KMS-11 (cell line): ENCODE results near the gene TLCD3B.

ENCODE experiments used
- H2AFZ ChIP-seq: fragments of 200-600 bp; sonication (generic); 2 replicates; pipeline ENCODE4 v1.6.1; 2016; ENCODE audit warnings: antibody characterized with exemption, mixed run types, low read depth
- H3K27ac ChIP-seq: fragments of 200-600 bp; sonication (generic); 2 replicates; pipeline ENCODE4 v1.6.1; 2016; ENCODE audit warnings: mild to moderate bottlenecking, mixed run types
- H3K27me3 ChIP-seq: fragments of 200-600 bp; sonication (generic); 2 replicates; pipeline ENCODE4 v1.6.1; 2017; ENCODE audit warnings: mild to moderate bottlenecking, low read depth, mixed run types, moderate library complexity; ENCODE audit not compliant: insufficient read depth
- H3K36me3 ChIP-seq: fragments of 200-600 bp; sonication (generic); 2 replicates; pipeline ENCODE4 v1.6.1; 2017; ENCODE audit warnings: mild to moderate bottlenecking, mixed run types; ENCODE audit not compliant: insufficient read depth
- H3K4me1 ChIP-seq: fragments of 200-600 bp; sonication (generic); 2 replicates; pipeline ENCODE4 v1.6.1; 2016; ENCODE audit warnings: mild to moderate bottlenecking, low read depth, mixed run types; ENCODE audit not compliant: poor library complexity, severe bottlenecking
- H3K4me2 ChIP-seq: fragments of 200-600 bp; sonication (generic); 2 replicates; pipeline ENCODE4 v1.7.0; 2016; ENCODE audit warnings: mild to moderate bottlenecking, mixed run types
- H3K4me3 ChIP-seq: fragments of 200-600 bp; sonication (generic); IDR thresholded peaks from 2 replicates; pipeline ENCODE4 v1.6.1; 2017; ENCODE audit warnings: low read depth, low read length, mixed read lengths; ENCODE audit not compliant: insufficient read depth
- H3K79me2 ChIP-seq: fragments of 200-600 bp; sonication (generic); 2 replicates; pipeline ENCODE4 v1.6.1; 2016; ENCODE audit warnings: low read depth, mixed run types; ENCODE audit not compliant: insufficient read depth
- H3K9ac ChIP-seq: fragments of 200-600 bp; sonication (generic); 2 replicates; pipeline ENCODE4 v1.6.1; 2016; ENCODE audit warnings: mild to moderate bottlenecking, mixed run types
- H4K20me1 ChIP-seq: fragments of 200-600 bp; sonication (generic); 2 replicates; pipeline ENCODE4 v1.6.1; 2016; ENCODE audit warnings: mild to moderate bottlenecking, mixed run types; ENCODE audit not compliant: insufficient read depth
- TF ChIP-seq, protein P1 (sequence below): fragments of 200-600 bp; sonication (generic); conservative IDR thresholded peaks from 2 replicates; pipeline ENCODE4 v1.6.1; 2017; ENCODE audit warnings: low read depth, mild to moderate bottlenecking, antibody characterized with exemption, low read length, moderate library complexity, mixed read lengths

Gene TLCD3B

DNA sequence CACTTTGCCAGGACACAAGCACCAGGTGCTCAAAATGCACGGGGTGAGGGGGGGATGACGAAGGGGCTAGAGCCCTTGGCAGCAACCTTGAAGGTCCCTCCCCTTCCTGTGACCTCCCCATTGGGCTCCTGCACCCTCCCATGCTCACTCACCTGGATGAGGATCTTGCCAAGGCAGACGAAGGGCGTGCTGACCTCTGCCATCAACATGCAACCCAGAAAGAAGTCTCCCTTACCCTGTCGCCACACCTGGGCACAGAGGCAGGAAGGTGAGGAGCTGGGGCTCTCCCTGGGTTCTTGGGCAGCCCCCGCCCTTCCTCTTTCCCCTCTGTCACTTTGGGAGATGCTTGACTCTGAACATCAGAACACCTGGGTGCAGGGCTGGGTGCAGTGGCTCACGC, 5.5 kb downstream of the TLCD3B start:
- no peak overlapping the region for H3K4me3 ChIP-seq
- H4K20me1 ChIP-seq = no peaks in the 10 kb centered on the region
- H3K27me3 ChIP-seq = peaks cover 87% of the 10 kb centered on the region
- no peaks in the 10 kb centered on the region for H3K36me3 ChIP-seq
- H3K9ac ChIP-seq = no peak overlapping the region
- no peak overlapping the region for H2AFZ ChIP-seq
- no peaks in the 10 kb centered on the region for H3K79me2 ChIP-seq
- no peak overlapping the region for H3K27ac ChIP-seq
- TF ChIP-seq, protein P1, sequence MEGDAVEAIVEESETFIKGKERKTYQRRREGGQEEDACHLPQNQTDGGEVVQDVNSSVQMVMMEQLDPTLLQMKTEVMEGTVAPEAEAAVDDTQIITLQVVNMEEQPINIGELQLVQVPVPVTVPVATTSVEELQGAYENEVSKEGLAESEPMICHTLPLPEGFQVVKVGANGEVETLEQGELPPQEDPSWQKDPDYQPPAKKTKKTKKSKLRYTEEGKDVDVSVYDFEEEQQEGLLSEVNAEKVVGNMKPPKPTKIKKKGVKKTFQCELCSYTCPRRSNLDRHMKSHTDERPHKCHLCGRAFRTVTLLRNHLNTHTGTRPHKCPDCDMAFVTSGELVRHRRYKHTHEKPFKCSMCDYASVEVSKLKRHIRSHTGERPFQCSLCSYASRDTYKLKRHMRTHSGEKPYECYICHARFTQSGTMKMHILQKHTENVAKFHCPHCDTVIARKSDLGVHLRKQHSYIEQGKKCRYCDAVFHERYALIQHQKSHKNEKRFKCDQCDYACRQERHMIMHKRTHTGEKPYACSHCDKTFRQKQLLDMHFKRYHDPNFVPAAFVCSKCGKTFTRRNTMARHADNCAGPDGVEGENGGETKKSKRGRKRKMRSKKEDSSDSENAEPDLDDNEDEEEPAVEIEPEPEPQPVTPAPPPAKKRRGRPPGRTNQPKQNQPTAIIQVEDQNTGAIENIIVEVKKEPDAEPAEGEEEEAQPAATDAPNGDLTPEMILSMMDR = no peak
- H3K4me1 ChIP-seq = no peaks in the 10 kb centered on the region
- no peak overlapping the region for H3K4me2 ChIP-seq

DNA sequence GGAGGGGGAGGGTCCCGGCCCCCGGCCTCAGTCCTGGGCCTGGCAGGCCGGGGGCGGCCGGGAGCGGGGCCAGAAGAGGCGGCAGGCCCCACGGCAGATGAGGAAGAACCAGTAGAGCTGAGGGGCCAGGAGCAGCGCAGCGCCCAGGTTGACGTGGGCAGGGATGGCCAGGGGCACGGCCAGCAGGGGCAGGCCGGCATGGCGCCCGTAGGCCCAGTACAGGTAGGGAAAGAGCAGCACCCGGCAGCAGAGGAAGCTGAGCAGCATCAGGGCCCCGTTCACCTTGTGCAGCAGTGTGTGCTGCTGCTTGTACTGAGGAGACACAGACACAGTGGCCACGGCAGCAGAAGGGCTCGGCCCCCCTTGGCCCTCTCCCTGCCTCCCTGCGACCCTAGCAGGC, 5.9 kb downstream of the TLCD3B start:
- no peak overlapping the region for H3K27ac ChIP-seq
- TF ChIP-seq, protein P1 = no peak
- H3K4me1 ChIP-seq = no peaks in the 10 kb centered on the region
- H3K9ac ChIP-seq = no peak overlapping the region
- no peaks in the 10 kb centered on the region for H4K20me1 ChIP-seq
- H3K27me3 ChIP-seq = peaks cover 87% of the 10 kb centered on the region
- no peak overlapping the region for H2AFZ ChIP-seq
- H3K79me2 ChIP-seq = no peaks in the 10 kb centered on the region
- H3K36me3 ChIP-seq = no peaks in the 10 kb centered on the region
- H3K4me3 ChIP-seq = no peak overlapping the region
- no peak overlapping the region for H3K4me2 ChIP-seq

DNA sequence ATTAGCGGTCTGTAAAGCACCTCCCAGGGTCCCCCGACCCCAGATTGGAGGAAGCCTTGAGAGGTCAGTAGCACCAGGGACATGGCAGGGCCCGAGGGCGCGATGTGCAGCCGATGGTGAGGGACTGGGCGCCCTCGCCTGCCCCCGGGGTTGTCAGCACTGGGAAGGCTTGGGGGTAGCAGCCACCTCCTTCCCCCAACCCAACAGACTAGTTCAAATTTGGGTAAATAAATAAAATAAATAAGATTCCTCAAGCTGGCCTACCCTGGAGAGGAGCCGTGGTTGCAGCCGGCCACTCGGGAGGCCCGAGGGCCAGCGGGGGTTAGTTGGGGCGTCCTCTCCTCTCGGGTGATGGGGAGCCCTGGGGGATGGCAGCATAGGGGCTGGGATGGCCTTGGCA, 6.6 kb downstream of the TLCD3B start:
- Histone ChIP-seq H3K4me1 (no peaks in the 10 kb centered on the region), H3K36me3 (no peaks in the 10 kb centered on the region), H4K20me1 (no peaks in the 10 kb centered on the region), H3K4me3 (no peak overlapping the region), H3K9ac (no peak overlapping the region), H3K79me2 (no peaks in the 10 kb centered on the region), H3K27me3 (peaks cover 82% of the 10 kb centered on the region), H3K4me2 (no peak overlapping the region), H2AFZ (no peak overlapping the region), H3K27ac (no peak overlapping the region)
- TF ChIP-seq, protein P1 = no peak

DNA sequence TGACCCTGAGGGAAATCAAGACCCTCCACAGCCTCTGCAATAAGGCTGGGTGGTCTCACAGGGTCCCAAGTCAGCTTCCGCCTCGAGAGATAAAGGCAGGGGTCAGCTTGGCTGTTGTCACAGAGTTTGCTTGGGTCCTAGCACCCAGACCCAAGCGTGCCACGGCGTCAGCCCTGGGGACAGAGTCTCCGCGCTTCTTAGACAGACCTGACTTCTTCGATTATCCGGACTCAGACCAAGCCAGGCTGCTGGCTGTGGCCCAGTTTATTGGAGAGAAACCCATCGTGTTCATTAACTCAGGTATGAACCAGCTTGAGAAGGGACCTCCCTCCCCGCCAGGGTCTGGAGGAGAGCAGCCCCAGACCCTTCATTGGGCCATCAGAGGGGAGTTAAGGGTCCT, 7.5 kb downstream of the TLCD3B start:
- H2AFZ ChIP-seq = no peak overlapping the region
- no peaks in the 10 kb centered on the region for H3K79me2 ChIP-seq
- no peaks in the 10 kb centered on the region for H3K36me3 ChIP-seq
- no peaks in the 10 kb centered on the region for H4K20me1 ChIP-seq
- no peak overlapping the region for H3K4me2 ChIP-seq
- H3K9ac ChIP-seq = no peak overlapping the region
- peaks cover 80% of the 10 kb centered on the region for H3K27me3 ChIP-seq
- H3K27ac ChIP-seq = no peak overlapping the region
- TF ChIP-seq, protein P1 = no peak
- no peak overlapping the region for H3K4me3 ChIP-seq
- H3K4me1 ChIP-seq = no peaks in the 10 kb centered on the region

DNA sequence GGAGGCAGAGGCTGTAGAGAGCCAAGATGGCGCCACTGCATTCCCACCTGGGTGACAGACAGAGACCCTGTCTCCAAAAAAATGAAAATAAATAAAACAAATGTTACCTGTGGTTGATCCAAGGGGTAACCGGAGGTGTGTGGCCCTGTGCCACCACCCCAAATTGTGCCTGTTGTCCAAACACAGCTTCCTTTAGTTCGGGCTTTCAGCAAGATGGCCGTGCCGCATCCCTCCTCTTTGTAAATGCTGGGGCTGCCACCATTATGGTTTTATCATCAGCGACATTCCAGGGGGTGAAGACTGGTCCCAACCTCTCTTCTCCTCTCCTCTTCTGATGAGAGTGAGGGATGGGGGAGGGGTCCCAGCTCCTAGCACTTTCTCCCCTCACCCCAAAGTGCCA, 8.2 kb downstream of the TLCD3B start, which contains the start of gene C16orf92:
Gene C16orf92, plus strand, starts transcription at position 312 of the 400 bp plus-strand sequence. CDS start 143 bp downstream, outside the sequence.
- TF ChIP-seq, protein P1 = no peak
- Histone ChIP-seq H3K79me2 (no peaks in the 10 kb centered on the region), H3K4me1 (no peaks in the 10 kb centered on the region), H2AFZ (no peak within 1 kb of the TSS), H3K27ac (no peak within 1 kb of the TSS), H3K4me2 (no peak within 1 kb of the TSS), H3K4me3 (no peak within 1 kb of the TSS), H3K27me3 (peaks cover 79% of the 10 kb centered on the region), H3K9ac (no peak within 1 kb of the TSS), H4K20me1 (no peaks in the 10 kb centered on the region), H3K36me3 (no peaks in the 10 kb centered on the region)
